ENCODE results near the gene GFY. TPM values are rescaled to one million over a fixed set of nuclear protein-coding genes. Genes with fewer than 3 reads are reported as not detected.

Gene GFY
- total and polyA plus RNA-seq, 2 experiments from 2014 or later: 1.8 to 8.4 TPM

DNA sequence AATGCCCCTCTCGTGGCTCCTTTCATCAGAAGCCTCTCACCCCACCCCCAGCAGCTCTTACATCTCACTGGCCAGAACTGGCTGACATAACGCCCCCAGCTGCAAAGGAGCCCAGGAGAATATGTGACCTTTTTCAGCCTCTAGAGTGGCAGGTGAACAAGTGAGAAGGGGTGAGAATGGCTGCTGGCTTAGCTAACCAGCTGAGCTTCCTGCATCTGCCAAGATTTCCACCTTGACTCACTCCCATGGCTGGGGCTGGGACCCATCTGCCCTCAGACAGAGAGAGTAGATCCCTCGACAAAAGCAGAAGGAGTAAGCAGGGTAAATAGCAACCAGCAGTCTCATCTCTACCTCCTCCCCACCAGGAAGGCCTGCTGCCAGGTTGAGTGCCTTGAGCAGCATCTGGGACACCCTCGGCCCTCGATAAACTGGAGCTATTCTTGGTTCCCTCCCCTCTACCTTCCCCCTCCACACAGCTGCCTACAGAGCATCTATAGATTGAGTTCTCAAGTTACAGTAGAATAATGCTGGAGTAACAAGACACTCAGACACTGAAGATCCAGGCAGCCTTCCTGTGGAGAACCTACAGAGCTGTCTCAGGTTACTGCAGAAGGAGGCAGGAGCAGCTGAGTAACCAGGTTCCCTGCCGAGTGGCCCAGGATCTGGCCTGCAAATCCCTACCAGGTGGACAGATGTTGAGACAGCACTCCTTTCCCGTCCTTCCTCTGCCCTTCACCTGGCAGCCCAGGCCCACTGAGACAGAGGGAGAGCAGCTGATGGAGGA, 21.6 kb upstream of the GFY start:
- Histone ChIP-seq H3K27me3 (no peaks in the 10 kb centered on the region), H3K27ac (peak overlapping the region; percentile 90), H3K4me1 (ENCODE audit: low read depth) (peaks cover 15% of the 10 kb centered on the region), H3K9me3 (ENCODE audit: low read depth) (no peaks in the 10 kb centered on the region), H3K4me3 (no peak overlapping the region), H3K36me3 (no peaks in the 10 kb centered on the region)
- peak in 1 of 2 donors; percentile 84 for DNase-seq (ENCODE audit: low read depth in 1 of 2, low spot score in 1 of 2)
- TF ChIP-seq, protein P1, sequence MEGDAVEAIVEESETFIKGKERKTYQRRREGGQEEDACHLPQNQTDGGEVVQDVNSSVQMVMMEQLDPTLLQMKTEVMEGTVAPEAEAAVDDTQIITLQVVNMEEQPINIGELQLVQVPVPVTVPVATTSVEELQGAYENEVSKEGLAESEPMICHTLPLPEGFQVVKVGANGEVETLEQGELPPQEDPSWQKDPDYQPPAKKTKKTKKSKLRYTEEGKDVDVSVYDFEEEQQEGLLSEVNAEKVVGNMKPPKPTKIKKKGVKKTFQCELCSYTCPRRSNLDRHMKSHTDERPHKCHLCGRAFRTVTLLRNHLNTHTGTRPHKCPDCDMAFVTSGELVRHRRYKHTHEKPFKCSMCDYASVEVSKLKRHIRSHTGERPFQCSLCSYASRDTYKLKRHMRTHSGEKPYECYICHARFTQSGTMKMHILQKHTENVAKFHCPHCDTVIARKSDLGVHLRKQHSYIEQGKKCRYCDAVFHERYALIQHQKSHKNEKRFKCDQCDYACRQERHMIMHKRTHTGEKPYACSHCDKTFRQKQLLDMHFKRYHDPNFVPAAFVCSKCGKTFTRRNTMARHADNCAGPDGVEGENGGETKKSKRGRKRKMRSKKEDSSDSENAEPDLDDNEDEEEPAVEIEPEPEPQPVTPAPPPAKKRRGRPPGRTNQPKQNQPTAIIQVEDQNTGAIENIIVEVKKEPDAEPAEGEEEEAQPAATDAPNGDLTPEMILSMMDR (IDR thresholded peaks at IDR 0.05; ENCODE audit: low read depth, low read length): no peak

DNA sequence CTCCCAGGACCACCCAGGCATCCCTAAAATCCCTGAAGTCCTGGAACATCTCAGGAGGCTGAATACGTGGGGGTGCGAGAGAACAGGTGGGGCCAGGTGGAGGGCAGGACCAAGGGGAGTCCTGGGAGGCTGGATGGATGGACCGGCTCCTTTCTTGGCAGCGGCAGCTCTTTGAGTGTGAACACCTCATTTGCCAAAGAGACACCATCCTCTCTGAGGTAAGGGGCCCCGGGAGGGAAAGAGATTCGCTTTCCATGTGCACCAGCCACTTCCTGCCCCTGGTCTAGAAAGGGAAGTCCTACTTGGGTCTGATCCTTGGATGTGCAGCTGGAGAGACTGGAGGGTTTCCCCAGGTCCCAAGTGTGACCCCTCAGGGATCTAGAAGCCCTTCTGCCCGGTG, 18.1 kb upstream of the GFY start:
- TF ChIP-seq, protein P1 (IDR thresholded peaks at IDR 0.05; ENCODE audit: low read depth, low read length): no peak
- H3K27ac ChIP-seq: no peak overlapping the region
- no peak for DNase-seq (ENCODE audit: low read depth in 1 of 2, low spot score in 1 of 2)
- H3K36me3 ChIP-seq: no peaks in the 10 kb centered on the region
- H3K4me1 ChIP-seq (ENCODE audit: low read depth): peaks cover 20% of the 10 kb centered on the region
- H3K4me3 ChIP-seq: no peak overlapping the region
- H3K27me3 ChIP-seq: no peaks in the 10 kb centered on the region
- no peaks in the 10 kb centered on the region for H3K9me3 ChIP-seq (ENCODE audit: low read depth)

DNA sequence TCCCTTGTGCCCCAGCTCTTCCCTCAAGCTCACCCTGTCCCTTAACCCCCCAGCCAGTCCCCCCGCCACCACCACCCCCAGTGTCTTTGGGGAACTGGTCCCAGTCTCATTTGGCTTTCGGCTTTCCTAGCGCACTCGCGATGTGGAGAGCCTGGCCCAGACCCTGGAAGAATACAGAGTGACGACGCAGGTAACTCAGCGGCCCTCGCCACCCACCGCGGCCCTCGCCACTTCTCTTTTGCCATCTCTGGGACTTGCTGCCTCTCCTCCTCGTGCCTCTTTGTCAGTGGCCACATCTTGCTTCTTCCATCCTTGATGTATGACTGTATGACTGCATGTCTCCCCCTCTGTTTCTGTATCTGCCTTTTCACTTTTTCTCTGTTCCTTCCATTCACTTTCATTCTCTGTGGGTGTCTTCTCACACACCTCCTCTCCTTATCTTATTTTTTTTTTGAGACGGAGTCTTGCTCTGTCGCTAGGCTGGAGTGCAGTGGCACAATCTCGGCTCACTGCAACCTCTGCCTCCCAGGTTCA, 17.6 kb upstream of the GFY start:
- TF ChIP-seq, protein P1 (IDR thresholded peaks at IDR 0.05; ENCODE audit: low read depth, low read length): no peak
- H3K9me3 ChIP-seq (ENCODE audit: low read depth): no peaks in the 10 kb centered on the region
- H3K27ac ChIP-seq: no peak overlapping the region
- H3K4me1 ChIP-seq (ENCODE audit: low read depth): peaks cover 19% of the 10 kb centered on the region
- no peaks in the 10 kb centered on the region for H3K27me3 ChIP-seq
- no peaks in the 10 kb centered on the region for H3K36me3 ChIP-seq
- DNase-seq (ENCODE audit: low read depth in 1 of 2, low spot score in 1 of 2): no peak
- H3K4me3 ChIP-seq: no peak overlapping the region

DNA sequence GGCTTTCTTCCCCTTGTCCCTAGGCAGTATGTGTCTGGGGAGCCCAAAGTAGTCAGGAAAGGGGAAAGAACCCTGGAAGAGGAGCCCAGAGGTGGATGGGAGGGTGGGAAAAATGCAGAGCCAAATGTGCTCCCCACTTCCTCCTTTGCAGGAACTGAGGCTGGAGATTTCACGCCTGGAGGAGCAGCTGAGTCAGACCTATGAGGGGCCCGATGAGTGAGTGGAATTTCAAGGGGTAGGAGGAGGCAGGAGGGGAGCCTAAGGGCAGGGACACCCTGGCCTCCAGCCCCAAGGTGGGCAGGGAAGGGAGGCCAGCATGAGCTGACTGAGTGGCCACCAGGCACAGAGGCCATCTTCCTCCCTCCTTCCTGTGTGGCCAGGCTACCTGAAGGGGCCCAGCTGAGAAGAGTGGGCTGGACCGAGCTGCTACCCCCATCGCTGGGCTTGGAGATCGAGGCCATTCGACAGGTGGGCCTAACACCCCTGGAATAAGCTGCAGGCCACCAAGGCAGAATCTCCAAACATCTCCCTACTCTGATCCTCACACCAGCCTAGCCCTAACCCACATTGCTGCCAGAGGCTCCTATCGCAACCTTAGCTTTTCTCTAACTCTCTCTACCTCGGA, 16.3 kb upstream of the GFY start:
- Histone ChIP-seq H3K27ac (no peak overlapping the region), H3K36me3 (no peaks in the 10 kb centered on the region), H3K4me1 (ENCODE audit: low read depth) (peaks cover 14% of the 10 kb centered on the region), H3K9me3 (ENCODE audit: low read depth) (no peaks in the 10 kb centered on the region), H3K27me3 (no peaks in the 10 kb centered on the region), H3K4me3 (no peak overlapping the region)
- no peak for DNase-seq (ENCODE audit: low read depth in 1 of 2, low spot score in 1 of 2)
- TF ChIP-seq, protein P1 (IDR thresholded peaks at IDR 0.05; ENCODE audit: low read depth, low read length): no peak

DNA sequence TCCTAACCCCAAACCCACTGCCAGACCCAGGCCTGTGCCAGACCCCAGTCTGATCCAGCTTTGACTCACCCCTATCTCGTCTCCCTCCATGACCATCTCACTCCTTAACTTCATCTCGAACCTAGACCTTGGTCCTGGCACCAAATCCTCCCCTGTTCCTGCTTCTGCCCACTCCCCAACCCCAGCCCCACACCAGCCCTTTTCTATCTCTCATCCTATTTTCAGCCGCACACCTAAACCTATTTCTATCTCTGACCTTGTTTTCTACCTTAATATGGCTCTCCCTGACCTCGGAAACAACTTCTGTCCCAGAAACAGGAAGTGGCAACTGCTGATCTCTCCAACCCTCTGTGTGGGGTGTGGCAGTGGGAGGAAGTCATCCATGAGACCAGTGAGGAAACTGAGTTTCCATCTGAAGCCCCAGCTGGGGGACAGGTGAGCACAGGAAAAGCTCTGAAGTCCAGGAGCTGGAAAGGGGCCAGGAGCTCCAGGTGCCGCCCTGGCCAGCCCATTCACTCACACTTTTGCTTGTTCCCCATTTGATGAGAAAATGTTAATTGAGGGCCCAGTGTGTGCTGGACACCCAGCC, 15.7 kb upstream of the GFY start:
- no peak for DNase-seq (ENCODE audit: low read depth in 1 of 2, low spot score in 1 of 2)
- TF ChIP-seq, protein P1 (IDR thresholded peaks at IDR 0.05; ENCODE audit: low read depth, low read length): no peak
- no peaks in the 10 kb centered on the region for H3K27me3 ChIP-seq

More for the DNA sequence above, 15.7 kb upstream of the GFY start:
- Histone ChIP-seq H3K36me3 (no peaks in the 10 kb centered on the region), H3K4me1 (ENCODE audit: low read depth) (peaks cover 11% of the 10 kb centered on the region), H3K9me3 (ENCODE audit: low read depth) (no peaks in the 10 kb centered on the region), H3K4me3 (no peak overlapping the region), H3K27ac (no peak overlapping the region)
